ENCODE data around the gene GINS2.

- TF ChIP-seq CTCF (conservative IDR thresholded peaks at IDR 0.05; ENCODE audit: low read depth, low read length), result no peak
- no peak for TF ChIP-seq BHLHE40 (IDR thresholded peaks at IDR 0.05; ENCODE audit: low read depth, low read length)
- TF ChIP-seq MXI1 (IDR thresholded peaks at IDR 0.05; ENCODE audit: borderline replicate concordance, low read depth, low read length), result no peak
- no peak for TF ChIP-seq RFX5 (IDR thresholded peaks at IDR 0.05; ENCODE audit: low read depth, low read length)
- no peak for TF ChIP-seq POLR2A (IDR thresholded peaks at IDR 0.05; ENCODE audit: low read depth, low read length)
- no peak for TF ChIP-seq RCOR1 (IDR thresholded peaks at IDR 0.05; ENCODE audit: insufficient replicate concordance, low read length)
- no peak for TF ChIP-seq FOS (IDR thresholded peaks at IDR 0.05; ENCODE audit: low read depth, low read length)
Measured at GRCh38 chr16:85664580-85665372, 24.0 kb downstream of the GINS2 start.
